WTC11 (cell line): ENCODE results near the gene RBM26. TPM values are rescaled to one million over a fixed set of nuclear protein-coding genes. Genes with fewer than 3 reads are reported as not detected.

Experiments
- ATAC-seq: fragments of 200-7000 bp; cut with Tn5 transposase; 2 replicates; pipeline ENCODE4 v1.10.0; 2021; ENCODE audit warnings: mild to moderate bottlenecking, moderate library complexity
- CTCF ChIA-PET: fragments of 300-600 bp; sonication (Branson Sonifier 250); formaldehyde crosslinking; loops from one replicate; lab custom pipeline; 2021; ENCODE audit warnings: antibody characterized with exemption; lab: Charles Lee
- POLR2A ChIA-PET: fragments of 350-600 bp; sonication (Branson Sonifier 250); formaldehyde crosslinking; loops from one replicate; lab custom pipeline; 2021; ENCODE audit warnings: antibody characterized with exemption; lab: Charles Lee
- DNase-seq: peaks from one replicate; pipeline ENCODE4 v3.0.0; 2021; ENCODE audit warnings: low spot score
- H3K27ac Mint-ChIP-seq: 2 replicates; pipeline ENCODE4 v1.8.0; 2021; ENCODE audit warnings: mixed read lengths
- H3K27me3 Mint-ChIP-seq: 2 replicates; pipeline ENCODE4 v1.8.0; 2021; ENCODE audit warnings: low read depth, mild to moderate bottlenecking, moderate library complexity, mixed read lengths
- H3K36me3 Mint-ChIP-seq: 2 replicates; pipeline ENCODE4 v1.8.0; 2021; ENCODE audit warnings: mixed read lengths
- H3K4me1 Mint-ChIP-seq: 2 replicates; pipeline ENCODE4 v1.8.0; 2022; ENCODE audit warnings: mixed read lengths
- H3K4me3 Mint-ChIP-seq: 2 replicates; pipeline ENCODE4 v1.8.0; 2021; ENCODE audit warnings: mild to moderate bottlenecking, moderate library complexity, mixed read lengths
- H3K9me3 Mint-ChIP-seq: 2 replicates; pipeline ENCODE4 v1.8.0; 2021; ENCODE audit warnings: mixed read lengths
- ESRRA ChIP-seq: sonication (generic); formaldehyde crosslinking; IDR thresholded peaks from 2 replicates; pipeline ENCODE4 v1.8.1; 2022; ENCODE audit warnings: mild to moderate bottlenecking, missing genetic modification reagents, borderline replicate concordance
- FOXK1 ChIP-seq: sonication (generic); formaldehyde crosslinking; IDR thresholded peaks from 2 replicates; pipeline ENCODE4 v1.8.0; 2022; ENCODE audit warnings: mild to moderate bottlenecking, moderate library complexity, missing genetic modification reagents
- GRHL2 ChIP-seq: fragments of 250-450 bp; sonication (Bioruptor Pico); IDR thresholded peaks from 2 replicates; pipeline ENCODE4 v1.8.0; 2022; ENCODE audit warnings: mild to moderate bottlenecking, moderate library complexity; ENCODE audit not compliant: insufficient replicate concordance, severe bottlenecking
- NR2C2 ChIP-seq: sonication (generic); formaldehyde crosslinking; IDR thresholded peaks from 2 replicates; pipeline ENCODE4 v1.8.0; 2022; ENCODE audit warnings: mild to moderate bottlenecking, missing genetic modification reagents
- OVOL2 ChIP-seq: fragments of 250-450 bp; sonication (Bioruptor Pico); IDR thresholded peaks from 2 replicates; pipeline ENCODE4 v1.9.0; 2021; ENCODE audit warnings: mild to moderate bottlenecking, borderline replicate concordance
- PRRX2 ChIP-seq: fragments of 250-450 bp; sonication (Bioruptor Pico); IDR thresholded peaks from 2 replicates; pipeline ENCODE4 v1.8.0; 2021; ENCODE audit warnings: mild to moderate bottlenecking
- SOX15 ChIP-seq: fragments of 250-450 bp; sonication (Bioruptor Pico); IDR thresholded peaks from 2 replicates; pipeline ENCODE4 v1.9.0; 2021; ENCODE audit warnings: mild to moderate bottlenecking
- ZNF263 ChIP-seq: sonication (generic); formaldehyde crosslinking; IDR thresholded peaks from 2 replicates; pipeline ENCODE4 v1.8.1; 2022; ENCODE audit warnings: low read depth, mild to moderate bottlenecking, moderate library complexity, missing genetic modification reagents
- ZNF317 ChIP-seq: sonication (generic); formaldehyde crosslinking; IDR thresholded peaks from 2 replicates; pipeline ENCODE4 v1.8.1; 2023; ENCODE audit warnings: low read depth, mild to moderate bottlenecking, moderate library complexity, missing genetic modification reagents, borderline replicate concordance
- ZNF416 ChIP-seq: fragments of 250-450 bp; sonication (Bioruptor Pico); IDR thresholded peaks from 2 replicates; pipeline ENCODE4 v1.9.0; 2021; ENCODE audit warnings: mild to moderate bottlenecking, inconsistent platforms
- ZNF671 ChIP-seq: fragments of 250-450 bp; sonication (Bioruptor Pico); IDR thresholded peaks from 2 replicates; pipeline ENCODE4 v1.8.0; 2021; ENCODE audit warnings: mild to moderate bottlenecking
- total RNA-seq: library from RNA; stranded (reverse); gene quantifications from 3 replicates; pipeline ENCODE4 v1.2.3, GENCODE V29; 2021
- TF ChIP-seq, protein P1 (sequence below): sonication (generic); formaldehyde crosslinking; conservative IDR thresholded peaks from 2 replicates; pipeline ENCODE4 v1.8.1; 2023; ENCODE audit warnings: mild to moderate bottlenecking, low read depth, missing genetic modification reagents, moderate library complexity
- TF ChIP-seq, protein P2 (sequence below): fragments of 200-600 bp; IDR thresholded peaks from 2 replicates; pipeline ENCODE4 v1.8.0; 2022; ENCODE audit warnings: antibody characterized with exemption
- TF ChIP-seq, protein P3 (sequence below): sonication (generic); formaldehyde crosslinking; IDR thresholded peaks from 2 replicates; pipeline ENCODE4 v1.8.1; 2023; ENCODE audit warnings: mild to moderate bottlenecking, missing genetic modification reagents
- TF ChIP-seq, protein P4 (sequence below): sonication (generic); formaldehyde crosslinking; IDR thresholded peaks from 2 replicates; pipeline ENCODE4 v1.8.1; 2023; ENCODE audit warnings: mild to moderate bottlenecking, missing genetic modification reagents, moderate library complexity
- TF ChIP-seq, protein P5 (sequence below): sonication (generic); formaldehyde crosslinking; IDR thresholded peaks from 2 replicates; pipeline ENCODE4 v1.8.1; 2022; ENCODE audit warnings: low read depth, mild to moderate bottlenecking, moderate library complexity, missing genetic modification reagents, borderline replicate concordance
- TF ChIP-seq, protein P6 (sequence below): sonication (generic); formaldehyde crosslinking; IDR thresholded peaks from 2 replicates; pipeline ENCODE4 v1.8.1; 2022; ENCODE audit warnings: mild to moderate bottlenecking, moderate library complexity, missing genetic modification reagents
- TF ChIP-seq, protein P7 (sequence below): fragments of 250-450 bp; sonication (Bioruptor Pico); IDR thresholded peaks from 2 replicates; pipeline ENCODE4 v1.9.0; 2021; ENCODE audit warnings: mild to moderate bottlenecking
- TF ChIP-seq, protein P8 (sequence below): sonication (generic); formaldehyde crosslinking; IDR thresholded peaks from 2 replicates; pipeline ENCODE4 v1.8.1; 2022; ENCODE audit warnings: missing genetic modification reagents, borderline replicate concordance
- TF ChIP-seq, protein P9 (sequence below): fragments of 250-450 bp; sonication (Bioruptor Pico); IDR thresholded peaks from 2 replicates; pipeline ENCODE4 v1.9.0; 2021; ENCODE audit warnings: mild to moderate bottlenecking, borderline replicate concordance

The RBM26 gene
- total RNA-seq, 1 experiment from 2014 or later = 64.1 TPM

DNA sequence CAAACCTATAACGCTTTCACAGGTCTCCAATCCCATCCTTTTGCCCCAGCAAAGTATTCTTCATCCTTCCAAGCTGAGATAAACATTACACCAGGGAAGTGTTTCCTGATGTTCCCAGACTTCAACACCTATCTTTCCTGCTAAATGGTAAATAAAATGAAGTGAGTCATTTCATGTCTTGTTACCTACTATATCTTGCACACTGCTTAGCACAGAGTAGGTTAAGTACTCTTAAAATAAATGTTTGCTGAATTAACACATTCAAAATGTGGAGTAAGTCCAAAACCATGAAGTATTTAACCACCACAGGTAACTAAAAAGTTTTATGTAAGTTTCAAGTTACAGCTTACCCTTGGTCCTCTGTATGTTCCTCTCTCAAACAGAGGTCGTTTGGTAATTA lies 3.4 kb downstream of the RBM26 start (continued):
- TF ChIP-seq, protein P1, sequence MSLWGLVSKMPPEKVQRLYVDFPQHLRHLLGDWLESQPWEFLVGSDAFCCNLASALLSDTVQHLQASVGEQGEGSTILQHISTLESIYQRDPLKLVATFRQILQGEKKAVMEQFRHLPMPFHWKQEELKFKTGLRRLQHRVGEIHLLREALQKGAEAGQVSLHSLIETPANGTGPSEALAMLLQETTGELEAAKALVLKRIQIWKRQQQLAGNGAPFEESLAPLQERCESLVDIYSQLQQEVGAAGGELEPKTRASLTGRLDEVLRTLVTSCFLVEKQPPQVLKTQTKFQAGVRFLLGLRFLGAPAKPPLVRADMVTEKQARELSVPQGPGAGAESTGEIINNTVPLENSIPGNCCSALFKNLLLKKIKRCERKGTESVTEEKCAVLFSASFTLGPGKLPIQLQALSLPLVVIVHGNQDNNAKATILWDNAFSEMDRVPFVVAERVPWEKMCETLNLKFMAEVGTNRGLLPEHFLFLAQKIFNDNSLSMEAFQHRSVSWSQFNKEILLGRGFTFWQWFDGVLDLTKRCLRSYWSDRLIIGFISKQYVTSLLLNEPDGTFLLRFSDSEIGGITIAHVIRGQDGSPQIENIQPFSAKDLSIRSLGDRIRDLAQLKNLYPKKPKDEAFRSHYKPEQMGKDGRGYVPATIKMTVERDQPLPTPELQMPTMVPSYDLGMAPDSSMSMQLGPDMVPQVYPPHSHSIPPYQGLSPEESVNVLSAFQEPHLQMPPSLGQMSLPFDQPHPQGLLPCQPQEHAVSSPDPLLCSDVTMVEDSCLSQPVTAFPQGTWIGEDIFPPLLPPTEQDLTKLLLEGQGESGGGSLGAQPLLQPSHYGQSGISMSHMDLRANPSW = no peak
- TF ChIP-seq, protein P2, sequence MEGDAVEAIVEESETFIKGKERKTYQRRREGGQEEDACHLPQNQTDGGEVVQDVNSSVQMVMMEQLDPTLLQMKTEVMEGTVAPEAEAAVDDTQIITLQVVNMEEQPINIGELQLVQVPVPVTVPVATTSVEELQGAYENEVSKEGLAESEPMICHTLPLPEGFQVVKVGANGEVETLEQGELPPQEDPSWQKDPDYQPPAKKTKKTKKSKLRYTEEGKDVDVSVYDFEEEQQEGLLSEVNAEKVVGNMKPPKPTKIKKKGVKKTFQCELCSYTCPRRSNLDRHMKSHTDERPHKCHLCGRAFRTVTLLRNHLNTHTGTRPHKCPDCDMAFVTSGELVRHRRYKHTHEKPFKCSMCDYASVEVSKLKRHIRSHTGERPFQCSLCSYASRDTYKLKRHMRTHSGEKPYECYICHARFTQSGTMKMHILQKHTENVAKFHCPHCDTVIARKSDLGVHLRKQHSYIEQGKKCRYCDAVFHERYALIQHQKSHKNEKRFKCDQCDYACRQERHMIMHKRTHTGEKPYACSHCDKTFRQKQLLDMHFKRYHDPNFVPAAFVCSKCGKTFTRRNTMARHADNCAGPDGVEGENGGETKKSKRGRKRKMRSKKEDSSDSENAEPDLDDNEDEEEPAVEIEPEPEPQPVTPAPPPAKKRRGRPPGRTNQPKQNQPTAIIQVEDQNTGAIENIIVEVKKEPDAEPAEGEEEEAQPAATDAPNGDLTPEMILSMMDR = no peak
- TF ChIP-seq ZNF263 = no peak
- no peak for TF ChIP-seq PRRX2
- TF ChIP-seq, protein P3, sequence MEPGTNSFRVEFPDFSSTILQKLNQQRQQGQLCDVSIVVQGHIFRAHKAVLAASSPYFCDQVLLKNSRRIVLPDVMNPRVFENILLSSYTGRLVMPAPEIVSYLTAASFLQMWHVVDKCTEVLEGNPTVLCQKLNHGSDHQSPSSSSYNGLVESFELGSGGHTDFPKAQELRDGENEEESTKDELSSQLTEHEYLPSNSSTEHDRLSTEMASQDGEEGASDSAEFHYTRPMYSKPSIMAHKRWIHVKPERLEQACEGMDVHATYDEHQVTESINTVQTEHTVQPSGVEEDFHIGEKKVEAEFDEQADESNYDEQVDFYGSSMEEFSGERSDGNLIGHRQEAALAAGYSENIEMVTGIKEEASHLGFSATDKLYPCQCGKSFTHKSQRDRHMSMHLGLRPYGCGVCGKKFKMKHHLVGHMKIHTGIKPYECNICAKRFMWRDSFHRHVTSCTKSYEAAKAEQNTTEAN (CRISPR knock-in tag) = no peak
- TF ChIP-seq, protein P4, sequence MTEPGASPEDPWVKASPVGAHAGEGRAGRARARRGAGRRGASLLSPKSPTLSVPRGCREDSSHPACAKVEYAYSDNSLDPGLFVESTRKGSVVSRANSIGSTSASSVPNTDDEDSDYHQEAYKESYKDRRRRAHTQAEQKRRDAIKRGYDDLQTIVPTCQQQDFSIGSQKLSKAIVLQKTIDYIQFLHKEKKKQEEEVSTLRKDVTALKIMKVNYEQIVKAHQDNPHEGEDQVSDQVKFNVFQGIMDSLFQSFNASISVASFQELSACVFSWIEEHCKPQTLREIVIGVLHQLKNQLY (CRISPR knock-in tag) = no peak
- no peak for TF ChIP-seq ZNF317 (CRISPR knock-in tag)
- TF ChIP-seq, protein P5, sequence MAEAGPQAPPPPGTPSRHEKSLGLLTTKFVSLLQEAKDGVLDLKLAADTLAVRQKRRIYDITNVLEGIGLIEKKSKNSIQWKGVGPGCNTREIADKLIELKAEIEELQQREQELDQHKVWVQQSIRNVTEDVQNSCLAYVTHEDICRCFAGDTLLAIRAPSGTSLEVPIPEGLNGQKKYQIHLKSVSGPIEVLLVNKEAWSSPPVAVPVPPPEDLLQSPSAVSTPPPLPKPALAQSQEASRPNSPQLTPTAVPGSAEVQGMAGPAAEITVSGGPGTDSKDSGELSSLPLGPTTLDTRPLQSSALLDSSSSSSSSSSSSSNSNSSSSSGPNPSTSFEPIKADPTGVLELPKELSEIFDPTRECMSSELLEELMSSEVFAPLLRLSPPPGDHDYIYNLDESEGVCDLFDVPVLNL (CRISPR knock-in tag) = no peak
- no peak for TF ChIP-seq ZNF671
- no peak for TF ChIP-seq SOX15

DNA sequence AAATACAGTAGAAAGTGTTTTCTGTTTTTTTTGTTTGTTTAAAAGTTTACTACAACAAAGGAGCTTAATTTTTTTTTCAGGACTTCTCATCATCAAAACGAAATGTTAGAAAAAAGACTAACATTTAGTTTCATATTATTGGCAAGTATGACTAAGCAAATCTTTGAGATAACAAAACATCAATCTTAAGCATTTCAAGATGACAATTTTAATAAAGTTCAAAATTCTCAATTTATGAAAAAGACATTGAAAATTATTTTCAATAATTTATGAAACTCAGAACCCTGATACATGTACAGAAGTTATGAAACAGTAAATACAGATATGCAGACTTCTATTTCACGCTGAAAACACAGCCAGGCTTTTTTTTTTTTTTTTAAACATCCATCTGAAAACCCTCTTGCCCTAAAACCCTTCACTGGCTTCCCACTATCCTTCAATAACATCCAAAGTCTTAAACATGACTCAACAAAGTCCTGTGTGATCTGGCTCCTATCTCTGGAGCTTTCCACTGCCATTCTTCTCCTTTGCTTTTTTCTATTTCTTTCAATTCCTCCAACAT lies 3.9 kb downstream of the RBM26 start:
- CTCF ChIA-PET = interaction anchor here (0.6 to 2.1 kb wide), 2 partner anchors 17 to 22 kb away, joined by 3 to 7 read pairs; no protein-coding TSS in a partner anchor
- Mint-ChIP-seq H3K27me3 (no peaks in the 10 kb centered on the region), H3K4me1 (peaks cover 49% of the 10 kb centered on the region), H3K9me3 (no peaks in the 10 kb centered on the region), H3K4me3 (no peak overlapping the region), H3K36me3 (peaks cover 21% of the 10 kb centered on the region), H3K27ac (peak overlapping the region; percentile 32)
- no peak for ATAC-seq
- no peak for DNase-seq
- POLR2A ChIA-PET = interaction anchor here (0.6 kb wide), 1 partner anchor 21 kb away, joined by 3 read pairs; no protein-coding TSS in a partner anchor
- TF ChIP-seq, protein P6, sequence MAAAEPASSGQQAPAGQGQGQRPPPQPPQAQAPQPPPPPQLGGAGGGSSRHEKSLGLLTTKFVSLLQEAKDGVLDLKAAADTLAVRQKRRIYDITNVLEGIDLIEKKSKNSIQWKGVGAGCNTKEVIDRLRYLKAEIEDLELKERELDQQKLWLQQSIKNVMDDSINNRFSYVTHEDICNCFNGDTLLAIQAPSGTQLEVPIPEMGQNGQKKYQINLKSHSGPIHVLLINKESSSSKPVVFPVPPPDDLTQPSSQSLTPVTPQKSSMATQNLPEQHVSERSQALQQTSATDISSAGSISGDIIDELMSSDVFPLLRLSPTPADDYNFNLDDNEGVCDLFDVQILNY = no peak
- TF ChIP-seq, protein P7, sequence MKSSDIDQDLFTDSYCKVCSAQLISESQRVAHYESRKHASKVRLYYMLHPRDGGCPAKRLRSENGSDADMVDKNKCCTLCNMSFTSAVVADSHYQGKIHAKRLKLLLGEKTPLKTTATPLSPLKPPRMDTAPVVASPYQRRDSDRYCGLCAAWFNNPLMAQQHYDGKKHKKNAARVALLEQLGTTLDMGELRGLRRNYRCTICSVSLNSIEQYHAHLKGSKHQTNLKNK (CRISPR knock-in tag) = no peak
- TF ChIP-seq ZNF416 (CRISPR knock-in tag) (no peak), OVOL2 (CRISPR knock-in tag) (no peak), GRHL2 (no peak), ESRRA (CRISPR knock-in tag) (no peak), NR2C2 (no peak), FOXK1 (CRISPR knock-in tag) (no peak)
- TF ChIP-seq, protein P8, sequence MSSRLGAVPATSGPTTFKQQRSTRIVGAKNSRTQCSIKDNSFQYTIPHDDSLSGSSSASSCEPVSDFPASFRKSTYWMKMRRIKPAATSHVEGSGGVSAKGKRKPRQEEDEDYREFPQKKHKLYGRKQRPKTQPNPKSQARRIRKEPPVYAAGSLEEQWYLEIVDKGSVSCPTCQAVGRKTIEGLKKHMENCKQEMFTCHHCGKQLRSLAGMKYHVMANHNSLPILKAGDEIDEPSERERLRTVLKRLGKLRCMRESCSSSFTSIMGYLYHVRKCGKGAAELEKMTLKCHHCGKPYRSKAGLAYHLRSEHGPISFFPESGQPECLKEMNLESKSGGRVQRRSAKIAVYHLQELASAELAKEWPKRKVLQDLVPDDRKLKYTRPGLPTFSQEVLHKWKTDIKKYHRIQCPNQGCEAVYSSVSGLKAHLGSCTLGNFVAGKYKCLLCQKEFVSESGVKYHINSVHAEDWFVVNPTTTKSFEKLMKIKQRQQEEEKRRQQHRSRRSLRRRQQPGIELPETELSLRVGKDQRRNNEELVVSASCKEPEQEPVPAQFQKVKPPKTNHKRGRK (CRISPR knock-in tag) = no peak
- TF ChIP-seq, protein P9, sequence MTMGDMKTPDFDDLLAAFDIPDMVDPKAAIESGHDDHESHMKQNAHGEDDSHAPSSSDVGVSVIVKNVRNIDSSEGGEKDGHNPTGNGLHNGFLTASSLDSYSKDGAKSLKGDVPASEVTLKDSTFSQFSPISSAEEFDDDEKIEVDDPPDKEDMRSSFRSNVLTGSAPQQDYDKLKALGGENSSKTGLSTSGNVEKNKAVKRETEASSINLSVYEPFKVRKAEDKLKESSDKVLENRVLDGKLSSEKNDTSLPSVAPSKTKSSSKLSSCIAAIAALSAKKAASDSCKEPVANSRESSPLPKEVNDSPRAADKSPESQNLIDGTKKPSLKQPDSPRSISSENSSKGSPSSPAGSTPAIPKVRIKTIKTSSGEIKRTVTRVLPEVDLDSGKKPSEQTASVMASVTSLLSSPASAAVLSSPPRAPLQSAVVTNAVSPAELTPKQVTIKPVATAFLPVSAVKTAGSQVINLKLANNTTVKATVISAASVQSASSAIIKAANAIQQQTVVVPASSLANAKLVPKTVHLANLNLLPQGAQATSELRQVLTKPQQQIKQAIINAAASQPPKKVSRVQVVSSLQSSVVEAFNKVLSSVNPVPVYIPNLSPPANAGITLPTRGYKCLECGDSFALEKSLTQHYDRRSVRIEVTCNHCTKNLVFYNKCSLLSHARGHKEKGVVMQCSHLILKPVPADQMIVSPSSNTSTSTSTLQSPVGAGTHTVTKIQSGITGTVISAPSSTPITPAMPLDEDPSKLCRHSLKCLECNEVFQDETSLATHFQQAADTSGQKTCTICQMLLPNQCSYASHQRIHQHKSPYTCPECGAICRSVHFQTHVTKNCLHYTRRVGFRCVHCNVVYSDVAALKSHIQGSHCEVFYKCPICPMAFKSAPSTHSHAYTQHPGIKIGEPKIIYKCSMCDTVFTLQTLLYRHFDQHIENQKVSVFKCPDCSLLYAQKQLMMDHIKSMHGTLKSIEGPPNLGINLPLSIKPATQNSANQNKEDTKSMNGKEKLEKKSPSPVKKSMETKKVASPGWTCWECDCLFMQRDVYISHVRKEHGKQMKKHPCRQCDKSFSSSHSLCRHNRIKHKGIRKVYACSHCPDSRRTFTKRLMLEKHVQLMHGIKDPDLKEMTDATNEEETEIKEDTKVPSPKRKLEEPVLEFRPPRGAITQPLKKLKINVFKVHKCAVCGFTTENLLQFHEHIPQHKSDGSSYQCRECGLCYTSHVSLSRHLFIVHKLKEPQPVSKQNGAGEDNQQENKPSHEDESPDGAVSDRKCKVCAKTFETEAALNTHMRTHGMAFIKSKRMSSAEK = no peak
